BE2C (cell line): Measurements from ENCODE around the gene CHM. TPM values are rescaled to one million over a fixed set of nuclear protein-coding genes. Genes with fewer than 3 reads are reported as not detected.

Source experiments
- DNase-seq: peaks from one replicate; pipeline ENCODE4 v3.0.0-alpha.2; 2020
- H3K27me3 ChIP-seq: fragments of 250-450 bp; sonication (Bioruptor Pico); 2 replicates; pipeline ENCODE4 v1.5.1; 2020; ENCODE audit warnings: mild to moderate bottlenecking
- H3K36me3 ChIP-seq: fragments of 250-450 bp; sonication (Bioruptor Pico); 2 replicates; pipeline ENCODE4 v1.5.1; 2020; ENCODE audit warnings: mild to moderate bottlenecking
- H3K4me1 ChIP-seq: fragments of 250-450 bp; sonication (Bioruptor Pico); 2 replicates; pipeline ENCODE4 v1.5.1; 2020
- H3K4me3 ChIP-seq: 2 replicates; pipeline ENCODE4 v1.5.1; 2011; ENCODE audit warnings: low read depth, low read length
- H3K9me3 ChIP-seq: fragments of 250-450 bp; sonication (Bioruptor Pico); 2 replicates; pipeline ENCODE4 v1.5.1; 2020
- polyA plus RNA-seq: library from polyadenylated mRNA; unstranded; fragments of >200 nt; gene quantifications from one replicate; pipeline ENCODE4 v1.2.1, GENCODE V29; 2012; ENCODE audit warnings: low read depth, missing spikeins; ENCODE audit not compliant: insufficient read length, insufficient read depth
- TF ChIP-seq, protein P1 (sequence below): IDR thresholded peaks from 2 replicates; pipeline ENCODE4 v1.5.1; 2012; ENCODE audit warnings: mild to moderate bottlenecking, low read depth, low read length

CHM gene, protein sequence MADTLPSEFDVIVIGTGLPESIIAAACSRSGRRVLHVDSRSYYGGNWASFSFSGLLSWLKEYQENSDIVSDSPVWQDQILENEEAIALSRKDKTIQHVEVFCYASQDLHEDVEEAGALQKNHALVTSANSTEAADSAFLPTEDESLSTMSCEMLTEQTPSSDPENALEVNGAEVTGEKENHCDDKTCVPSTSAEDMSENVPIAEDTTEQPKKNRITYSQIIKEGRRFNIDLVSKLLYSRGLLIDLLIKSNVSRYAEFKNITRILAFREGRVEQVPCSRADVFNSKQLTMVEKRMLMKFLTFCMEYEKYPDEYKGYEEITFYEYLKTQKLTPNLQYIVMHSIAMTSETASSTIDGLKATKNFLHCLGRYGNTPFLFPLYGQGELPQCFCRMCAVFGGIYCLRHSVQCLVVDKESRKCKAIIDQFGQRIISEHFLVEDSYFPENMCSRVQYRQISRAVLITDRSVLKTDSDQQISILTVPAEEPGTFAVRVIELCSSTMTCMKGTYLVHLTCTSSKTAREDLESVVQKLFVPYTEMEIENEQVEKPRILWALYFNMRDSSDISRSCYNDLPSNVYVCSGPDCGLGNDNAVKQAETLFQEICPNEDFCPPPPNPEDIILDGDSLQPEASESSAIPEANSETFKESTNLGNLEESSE
- 4.3 TPM for polyA plus RNA-seq

DNA sequence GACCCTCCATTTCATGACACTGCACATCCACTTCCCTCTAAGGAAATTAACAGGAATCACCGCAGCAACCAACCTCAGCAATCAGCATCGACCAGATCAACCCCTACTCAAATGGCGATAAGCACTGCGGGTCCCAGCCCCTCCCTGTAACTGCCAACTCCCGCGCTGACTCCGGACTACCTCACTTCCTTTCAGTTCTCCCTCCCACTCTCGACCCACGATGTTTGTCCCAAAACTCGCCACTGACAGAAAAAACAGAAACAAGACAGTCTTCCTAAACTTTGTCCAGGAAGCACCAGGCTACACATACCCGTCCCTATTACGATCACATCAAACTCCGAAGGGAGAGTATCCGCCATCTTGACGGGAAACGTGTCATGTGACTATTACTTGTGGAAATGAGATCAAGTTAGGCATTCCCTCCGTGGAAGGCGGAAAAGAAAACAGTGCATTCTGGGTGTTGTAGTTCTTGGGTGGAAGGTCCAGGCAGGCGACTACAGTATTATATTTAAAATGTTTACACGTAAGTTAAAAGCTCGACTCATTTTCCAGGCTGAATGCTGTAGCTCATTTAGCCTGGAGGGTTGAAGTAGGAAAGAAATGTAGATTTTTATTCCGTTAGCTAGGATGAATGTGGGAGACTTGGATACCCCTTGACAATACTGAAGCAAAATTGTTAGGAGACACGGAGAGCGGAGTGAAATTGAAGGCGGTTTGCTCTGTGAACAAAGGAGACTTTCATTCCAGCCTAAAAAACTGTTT, at the start of gene CHM:
Gene CHM (minus strand): TSS at position 385 of the 762 bp plus-strand sequence. CDS start 26 bp downstream, at position 359.
- Histone ChIP-seq H3K27me3 (no peaks in the 10 kb centered on the region), H3K4me1 (no peaks in the 10 kb centered on the region)

DNA sequence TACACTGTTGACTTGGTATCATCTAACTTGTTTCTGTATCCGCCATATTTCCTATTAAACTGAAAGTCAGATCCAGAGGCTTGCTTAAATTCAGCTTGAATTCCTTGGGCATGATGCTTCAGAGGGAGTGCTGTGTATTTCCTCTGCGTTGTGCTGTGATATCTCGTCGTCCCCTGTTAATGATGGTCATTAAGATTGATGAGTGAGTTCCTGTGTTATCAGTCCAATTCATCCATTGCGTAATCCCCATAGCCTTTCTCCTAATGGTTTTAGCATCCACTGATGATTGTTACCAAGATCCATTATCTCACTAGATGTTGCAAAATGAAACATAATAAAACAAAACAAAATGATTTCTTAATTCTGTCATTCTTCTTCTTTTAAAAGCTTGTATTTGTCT, 31.3 kb upstream of the CHM start:
- Histone ChIP-seq H3K4me3 (no peak overlapping the region), H3K4me1 (no peaks in the 10 kb centered on the region), H3K36me3 (no peaks in the 10 kb centered on the region), H3K27me3 (no peaks in the 10 kb centered on the region), H3K9me3 (no peaks in the 10 kb centered on the region)
- TF ChIP-seq, protein P1, sequence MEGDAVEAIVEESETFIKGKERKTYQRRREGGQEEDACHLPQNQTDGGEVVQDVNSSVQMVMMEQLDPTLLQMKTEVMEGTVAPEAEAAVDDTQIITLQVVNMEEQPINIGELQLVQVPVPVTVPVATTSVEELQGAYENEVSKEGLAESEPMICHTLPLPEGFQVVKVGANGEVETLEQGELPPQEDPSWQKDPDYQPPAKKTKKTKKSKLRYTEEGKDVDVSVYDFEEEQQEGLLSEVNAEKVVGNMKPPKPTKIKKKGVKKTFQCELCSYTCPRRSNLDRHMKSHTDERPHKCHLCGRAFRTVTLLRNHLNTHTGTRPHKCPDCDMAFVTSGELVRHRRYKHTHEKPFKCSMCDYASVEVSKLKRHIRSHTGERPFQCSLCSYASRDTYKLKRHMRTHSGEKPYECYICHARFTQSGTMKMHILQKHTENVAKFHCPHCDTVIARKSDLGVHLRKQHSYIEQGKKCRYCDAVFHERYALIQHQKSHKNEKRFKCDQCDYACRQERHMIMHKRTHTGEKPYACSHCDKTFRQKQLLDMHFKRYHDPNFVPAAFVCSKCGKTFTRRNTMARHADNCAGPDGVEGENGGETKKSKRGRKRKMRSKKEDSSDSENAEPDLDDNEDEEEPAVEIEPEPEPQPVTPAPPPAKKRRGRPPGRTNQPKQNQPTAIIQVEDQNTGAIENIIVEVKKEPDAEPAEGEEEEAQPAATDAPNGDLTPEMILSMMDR, result no peak
- DNase-seq, result no peak

More for the DNA sequence above, at the start of gene CHM:
- Histone ChIP-seq H3K36me3 (no peaks in the 10 kb centered on the region), H3K4me3 (peak within 1 kb of the TSS; percentile 71), H3K9me3 (no peaks in the 10 kb centered on the region)
- TF ChIP-seq, protein P1, result no peak
- peak; percentile 56 for DNase-seq

DNA sequence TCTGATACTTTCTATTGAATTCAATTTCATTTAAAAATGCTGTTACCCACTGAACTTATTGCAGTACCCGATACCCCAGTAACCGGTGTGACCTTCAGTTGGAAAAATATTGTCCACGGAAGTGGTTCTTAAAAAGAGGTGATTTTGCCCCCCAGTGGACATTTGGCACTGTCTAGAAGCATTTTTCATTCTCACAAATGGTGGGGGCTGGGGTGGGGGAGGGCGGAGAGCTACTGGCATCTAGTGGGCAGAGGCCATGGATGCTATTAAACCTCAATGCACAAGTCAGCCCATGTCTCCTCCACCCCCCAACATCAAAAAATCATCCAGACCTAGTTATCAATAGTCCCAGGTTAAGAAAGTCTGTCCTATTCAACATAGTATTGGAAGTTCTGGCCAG, 19.6 kb upstream of the CHM start:
- H3K4me1 ChIP-seq, result no peaks in the 10 kb centered on the region
- no peak overlapping the region for H3K4me3 ChIP-seq
- peak; percentile 29 for DNase-seq
- no peaks in the 10 kb centered on the region for H3K36me3 ChIP-seq
- H3K27me3 ChIP-seq, result no peaks in the 10 kb centered on the region
- no peaks in the 10 kb centered on the region for H3K9me3 ChIP-seq
- TF ChIP-seq, protein P1, result peak; percentile 44

DNA sequence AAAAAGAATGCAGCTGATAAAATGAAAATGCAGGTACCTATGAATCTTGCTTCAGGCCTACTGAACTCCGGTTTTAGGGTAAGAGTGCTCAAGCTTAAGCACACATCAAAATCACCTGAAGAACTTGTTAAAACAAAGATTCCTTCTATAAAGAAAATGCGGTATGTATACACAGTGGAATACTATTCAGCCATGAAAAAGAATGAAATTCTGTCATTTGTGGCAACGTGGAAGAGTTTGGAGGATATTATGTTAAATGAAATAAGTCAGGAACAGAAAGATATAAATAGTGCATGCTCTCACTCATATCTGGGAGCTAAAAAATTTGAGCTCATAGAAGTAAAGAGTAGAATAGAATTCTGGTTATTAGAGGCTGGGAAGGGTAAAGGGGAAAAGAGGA, 14.0 kb upstream of the CHM start:
- Histone ChIP-seq H3K4me3 (no peak overlapping the region), H3K27me3 (no peaks in the 10 kb centered on the region), H3K36me3 (no peaks in the 10 kb centered on the region), H3K9me3 (no peaks in the 10 kb centered on the region), H3K4me1 (no peaks in the 10 kb centered on the region)
- TF ChIP-seq, protein P1, result no peak
- DNase-seq, result no peak

DNA sequence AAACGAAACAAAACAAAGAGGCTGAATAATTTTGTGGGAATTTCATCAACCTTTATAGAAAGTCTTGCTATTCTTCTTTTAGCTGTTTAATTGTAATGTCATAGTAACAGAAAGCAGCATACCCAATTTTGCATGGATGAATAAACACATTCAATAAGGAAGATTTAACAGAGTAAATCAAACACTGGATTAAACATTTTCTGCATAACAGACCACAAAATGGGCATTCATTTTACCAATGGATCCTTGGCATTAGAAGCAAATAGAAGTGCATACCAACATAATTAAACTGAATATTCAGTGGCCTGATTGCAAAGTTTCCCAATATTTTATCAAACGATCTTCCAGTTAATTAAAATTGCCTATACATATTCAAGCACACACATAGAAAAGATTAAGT, 4.4 kb upstream of the CHM start:
- DNase-seq, result no peak
- no peaks in the 10 kb centered on the region for H3K36me3 ChIP-seq
- no peaks in the 10 kb centered on the region for H3K4me1 ChIP-seq
- no peak overlapping the region for H3K4me3 ChIP-seq
- no peaks in the 10 kb centered on the region for H3K9me3 ChIP-seq
- TF ChIP-seq, protein P1, result no peak
- H3K27me3 ChIP-seq, result no peaks in the 10 kb centered on the region
